CD4-positive, alpha-beta T cell (primary cell): ENCODE results near the gene SKIL. TPM values are rescaled to one million over a fixed set of nuclear protein-coding genes. Genes with fewer than 3 reads are reported as not detected.

ENCODE experiments used
- ATAC-seq: fragments of 200-7000 bp; cut with Tn5 transposase; one replicate; pipeline ENCODE4 v1.10.0; 2022; ENCODE audit warnings: mild to moderate bottlenecking; ENCODE audit not compliant: poor library complexity
- CTCF ChIA-PET: fragments of 350-600 bp; sonication (Branson Sonifier 250); formaldehyde crosslinking; loops from one replicate; lab custom pipeline; 2021; ENCODE audit warnings: antibody characterized with exemption, inconsistent platforms; lab: Charles Lee
- POLR2A ChIA-PET: fragments of 350-600 bp; sonication (Branson Sonifier 250); formaldehyde crosslinking; loops from one replicate; lab custom pipeline; 2021; ENCODE audit warnings: antibody characterized with exemption, inconsistent platforms; lab: Charles Lee
- DNase-seq, 14 experiments: peaks; one replicate each; pipeline ENCODE4 v3.0.0-alpha.2; 2013 to 2020; ENCODE audit warnings: mixed read lengths in 2 of 14
- H3K27ac ChIP-seq, 2 donors: one replicate each; pipeline versions ENCODE4 v1.5.1 to v1.7.0; 2013; ENCODE audit warnings: low read length in 2 of 2, low read depth in 1 of 2, mild to moderate bottlenecking in 1 of 2
- H3K27me3 ChIP-seq, 2 experiments: 1 replicate in 1 of 2; 2 replicates in 1 of 2; pipeline versions ENCODE4 v1.6.1 to v1.7.0; 2013; ENCODE audit warnings: low read length in 2 of 2, control low read depth in 1 of 2, mild to moderate bottlenecking in 1 of 2, moderate library complexity in 1 of 2; ENCODE audit not compliant: insufficient read depth in 2 of 2, control insufficient read depth in 1 of 2
- H3K36me3 ChIP-seq: one replicate; pipeline ENCODE4 v1.6.1; 2013; ENCODE audit warnings: low read length, control low read depth; ENCODE audit not compliant: insufficient read depth
- H3K4me1 ChIP-seq: one replicate; pipeline ENCODE4 v1.6.1; 2013; ENCODE audit warnings: low read length, control low read depth; ENCODE audit not compliant: insufficient read depth
- H3K4me3 ChIP-seq: one replicate; pipeline ENCODE4 v1.5.1; 2013; ENCODE audit warnings: mild to moderate bottlenecking, low read length, moderate library complexity
- H3K9me3 ChIP-seq, 2 experiments: 1 replicate in 1 of 2; 2 replicates in 1 of 2; pipeline versions ENCODE4 v1.6.1 to v1.7.0; 2013; ENCODE audit warnings: low read length in 2 of 2, mild to moderate bottlenecking in 2 of 2, control low read depth in 1 of 2, moderate library complexity in 1 of 2; ENCODE audit not compliant: control insufficient read depth in 1 of 2, insufficient read depth in 1 of 2
- H3K27ac Mint-ChIP-seq: one replicate; pipeline ENCODE4 v1.8.0; 2020; ENCODE audit warnings: mixed read lengths
- H3K27me3 Mint-ChIP-seq: one replicate; pipeline ENCODE4 v1.8.0; 2021; ENCODE audit warnings: mixed read lengths
- H3K36me3 Mint-ChIP-seq: one replicate; pipeline ENCODE4 v1.8.0; 2021; ENCODE audit warnings: low read depth, mixed read lengths
- H3K4me1 Mint-ChIP-seq: one replicate; pipeline ENCODE4 v1.8.0; 2021; ENCODE audit warnings: low read depth, mixed read lengths
- H3K4me3 Mint-ChIP-seq: one replicate; pipeline ENCODE4 v1.8.0; 2020; ENCODE audit warnings: mild to moderate bottlenecking, mixed read lengths
- H3K9me3 Mint-ChIP-seq: one replicate; pipeline ENCODE4 v1.8.0; 2020; ENCODE audit warnings: mixed read lengths
- intact Hi-C, 2 experiments: fragments of 100-400 bp; cut with DNase I in 1 of 2; cut with micrococcal nuclease in 1 of 2; formaldehyde crosslinking; loops; one replicate each; pipeline versions ENCODE4 v1.15.1 to v1.9.0; 2023 to 2025; cut with DNase I, micrococcal nuclease
- total RNA-seq, 174 experiments: library from RNA in 2 of 174; stranded (reverse) in 2 of 174; gene quantifications; one replicate each; pipeline ENCODE4 v1.2.3 and lab custom pipeline; 2021 to 2026
- TF ChIP-seq, protein P1 (sequence below): fragments of 200-600 bp; IDR thresholded peaks from one replicate; pipeline ENCODE4 v1.8.0; 2022; ENCODE audit warnings: antibody characterized with exemption, mild to moderate bottlenecking

SKIL gene
- total RNA-seq, 2 experiments from 2014 or later, result 121 to 130 TPM

- Histone ChIP-seq H3K36me3 (no peaks in the 10 kb centered on the region), H3K27ac (no peak overlapping the region), H3K4me1 (no peaks in the 10 kb centered on the region), H3K27me3 (peaks cover 4 to 5% of the 10 kb centered on the region in 2 experiments), H3K9me3 (no peaks in the 10 kb centered on the region), H3K4me3 (no peak overlapping the region)
- Mint-ChIP-seq H3K4me1 (no peaks in the 10 kb centered on the region), H3K27me3 (peaks cover 30% of the 10 kb centered on the region), H3K4me3 (no peak overlapping the region), H3K27ac (no peak overlapping the region), H3K9me3 (no peaks in the 10 kb centered on the region), H3K36me3 (no peaks in the 10 kb centered on the region)
- CTCF ChIA-PET, result no interaction called here
- TF ChIP-seq, protein P1, sequence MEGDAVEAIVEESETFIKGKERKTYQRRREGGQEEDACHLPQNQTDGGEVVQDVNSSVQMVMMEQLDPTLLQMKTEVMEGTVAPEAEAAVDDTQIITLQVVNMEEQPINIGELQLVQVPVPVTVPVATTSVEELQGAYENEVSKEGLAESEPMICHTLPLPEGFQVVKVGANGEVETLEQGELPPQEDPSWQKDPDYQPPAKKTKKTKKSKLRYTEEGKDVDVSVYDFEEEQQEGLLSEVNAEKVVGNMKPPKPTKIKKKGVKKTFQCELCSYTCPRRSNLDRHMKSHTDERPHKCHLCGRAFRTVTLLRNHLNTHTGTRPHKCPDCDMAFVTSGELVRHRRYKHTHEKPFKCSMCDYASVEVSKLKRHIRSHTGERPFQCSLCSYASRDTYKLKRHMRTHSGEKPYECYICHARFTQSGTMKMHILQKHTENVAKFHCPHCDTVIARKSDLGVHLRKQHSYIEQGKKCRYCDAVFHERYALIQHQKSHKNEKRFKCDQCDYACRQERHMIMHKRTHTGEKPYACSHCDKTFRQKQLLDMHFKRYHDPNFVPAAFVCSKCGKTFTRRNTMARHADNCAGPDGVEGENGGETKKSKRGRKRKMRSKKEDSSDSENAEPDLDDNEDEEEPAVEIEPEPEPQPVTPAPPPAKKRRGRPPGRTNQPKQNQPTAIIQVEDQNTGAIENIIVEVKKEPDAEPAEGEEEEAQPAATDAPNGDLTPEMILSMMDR, result no peak
- ATAC-seq (no peak), DNase-seq (no peak)
- intact Hi-C loops, result no loop called here
- POLR2A ChIA-PET, result no interaction called here
Measured at GRCh38 chr3:170438836-170439235, 81.3 kb downstream of the SKIL start.

DNA sequence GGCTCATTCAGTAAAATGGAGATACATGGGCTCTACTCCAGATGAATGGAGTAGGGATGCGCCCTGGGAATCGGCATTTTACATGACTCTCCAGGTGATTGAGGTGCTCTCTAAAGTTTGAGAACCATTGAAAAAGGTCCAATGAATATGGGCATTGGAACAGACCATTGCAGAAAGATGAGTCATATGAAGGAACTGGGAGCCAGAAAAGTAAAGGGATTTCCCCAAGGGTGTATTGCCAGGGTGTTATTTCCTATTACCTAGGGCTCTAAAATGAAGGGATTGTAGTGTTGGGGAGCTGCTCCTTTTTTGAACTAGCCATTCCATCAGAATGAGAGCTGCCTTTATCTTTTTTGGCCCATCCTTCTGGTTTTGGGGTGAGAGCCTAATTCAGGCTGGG is 82.8 kb downstream of the SKIL start:
- no peak for ATAC-seq
- H3K27ac Mint-ChIP-seq, result no peak overlapping the region
- no peaks in the 10 kb centered on the region for H3K9me3 ChIP-seq
- H3K9me3 Mint-ChIP-seq, result no peaks in the 10 kb centered on the region
- H3K4me3 ChIP-seq, result no peak overlapping the region
- intact Hi-C loops, result no loop called here
- H3K27me3 ChIP-seq, result peaks cover 4 to 5% of the 10 kb centered on the region in 2 experiments
- no peak overlapping the region for H3K4me3 Mint-ChIP-seq
- ChIA-PET POLR2A (no interaction called here), CTCF (interaction anchor here (1.1 kb wide), 1 partner anchor 9 kb away, joined by 3 read pairs; no protein-coding TSS in a partner anchor)
- H3K4me1 Mint-ChIP-seq, result no peaks in the 10 kb centered on the region
- no peaks in the 10 kb centered on the region for H3K4me1 ChIP-seq
- H3K27me3 Mint-ChIP-seq, result peaks cover 36% of the 10 kb centered on the region
- TF ChIP-seq, protein P1, result no peak
- H3K36me3 ChIP-seq, result no peaks in the 10 kb centered on the region
- DNase-seq, result no peak
- no peak overlapping the region for H3K27ac ChIP-seq
- H3K36me3 Mint-ChIP-seq, result no peaks in the 10 kb centered on the region

DNA sequence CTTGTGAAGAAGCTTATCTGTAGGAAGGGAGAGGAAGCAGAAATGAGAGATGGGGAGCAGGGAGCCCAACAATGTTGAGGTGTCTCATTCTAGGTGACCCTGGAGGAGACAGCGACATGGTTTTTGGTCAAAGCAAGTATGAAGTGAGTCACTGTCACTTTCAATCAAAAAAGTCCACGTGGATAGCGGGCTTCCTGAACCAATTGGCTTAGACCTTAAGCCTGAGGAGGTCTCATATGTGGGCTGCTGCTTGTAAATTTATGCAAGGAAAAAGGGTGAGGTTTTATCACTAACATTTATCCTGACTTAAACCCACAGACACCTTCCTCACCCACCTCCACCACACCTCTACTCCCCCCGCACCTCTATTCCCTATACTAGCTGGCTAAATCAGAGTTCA is 83.9 kb downstream of the SKIL start:
- no peak overlapping the region for H3K27ac Mint-ChIP-seq
- DNase-seq, result no peak
- Histone ChIP-seq H3K27me3 (peaks cover 4 to 5% of the 10 kb centered on the region in 2 experiments), H3K4me3 (no peak overlapping the region), H3K4me1 (no peaks in the 10 kb centered on the region), H3K9me3 (no peaks in the 10 kb centered on the region), H3K36me3 (no peaks in the 10 kb centered on the region), H3K27ac (no peak overlapping the region)
- no peak for ATAC-seq
- peaks cover 36% of the 10 kb centered on the region for H3K27me3 Mint-ChIP-seq
- TF ChIP-seq, protein P1, result no peak
- intact Hi-C loops, result no loop called here
- ChIA-PET CTCF (no interaction called here), POLR2A (no interaction called here)
- H3K36me3 Mint-ChIP-seq, result no peaks in the 10 kb centered on the region
- H3K9me3 Mint-ChIP-seq, result no peaks in the 10 kb centered on the region
- no peaks in the 10 kb centered on the region for H3K4me1 Mint-ChIP-seq
- no peak overlapping the region for H3K4me3 Mint-ChIP-seq
